ENCODE measurements around the gene ASS1.

Gene ASS1

GRCh38 chr9:130425741-130426466, 18.9 kb upstream of the ASS1 start:
- no peak for TF ChIP-seq CTCF (conservative IDR thresholded peaks at IDR 0.05; ENCODE audit: low read depth, low read length)
- DNase-seq (ENCODE audit: low read depth): no peak
- H3K4me3 ChIP-seq (ENCODE audit: low read depth, low read length): no peak overlapping the region

- no peak for DNase-seq (ENCODE audit: low read depth)
- H3K4me3 ChIP-seq (ENCODE audit: low read depth, low read length): no peak overlapping the region
- no peak for TF ChIP-seq CTCF (conservative IDR thresholded peaks at IDR 0.05; ENCODE audit: low read depth, low read length)
These were observed 18.3 kb upstream of the ASS1 start for GRCh38 chr9:130426467-130426773.

GRCh38 chr9:130426883-130427282, 17.9 kb upstream of the ASS1 start:
- peak; percentile 10 for TF ChIP-seq CTCF (conservative IDR thresholded peaks at IDR 0.05; ENCODE audit: low read depth, low read length)
- no peak overlapping the region for H3K4me3 ChIP-seq (ENCODE audit: low read depth, low read length)
- DNase-seq (ENCODE audit: low read depth): peak; percentile 54

- H3K4me3 ChIP-seq (ENCODE audit: low read depth, low read length): no peak overlapping the region
- TF ChIP-seq CTCF (conservative IDR thresholded peaks at IDR 0.05; ENCODE audit: low read depth, low read length): no peak
- DNase-seq (ENCODE audit: low read depth): no peak
These were observed 17.4 kb upstream of the ASS1 start for GRCh38 chr9:130427326-130427725.

- no peak overlapping the region for H3K4me3 ChIP-seq (ENCODE audit: low read depth, low read length)
- DNase-seq (ENCODE audit: low read depth): no peak
- no peak for TF ChIP-seq CTCF (conservative IDR thresholded peaks at IDR 0.05; ENCODE audit: low read depth, low read length)
These were observed 16.6 kb upstream of the ASS1 start for GRCh38 chr9:130428086-130428665.

GRCh38 chr9:130429381-130429780, 15.4 kb upstream of the ASS1 start:
- no peak for DNase-seq (ENCODE audit: low read depth)
- TF ChIP-seq CTCF (conservative IDR thresholded peaks at IDR 0.05; ENCODE audit: low read depth, low read length): no peak
- H3K4me3 ChIP-seq (ENCODE audit: low read depth, low read length): no peak overlapping the region

GRCh38 chr9:130429831-130430230, 14.9 kb upstream of the ASS1 start:
- no peak for DNase-seq (ENCODE audit: low read depth)
- TF ChIP-seq CTCF (conservative IDR thresholded peaks at IDR 0.05; ENCODE audit: low read depth, low read length): no peak
- no peak overlapping the region for H3K4me3 ChIP-seq (ENCODE audit: low read depth, low read length)

Data from choroid plexus epithelial cell (primary cell).